ENCODE results near the gene NFE2. TPM values are rescaled to one million over a fixed set of nuclear protein-coding genes. Genes with fewer than 3 reads are reported as not detected.

The NFE2 gene
- polyA plus RNA-seq, 1 donor (not counting 4 experiments of a cell fraction or from before 2014, with no cell fraction given): 0.25 TPM

- Histone ChIP-seq H2AFZ (ENCODE audit: control insufficient read depth, low read length) (peak within 1 kb of the TSS; percentile 98), H3K36me3 (ENCODE audit: control insufficient read depth in 2 of 2, extremely low read depth in 1 of 2, insufficient read depth in 2 of 2, low read length in 2 of 2) (peaks cover 8 to 37% of the 10 kb centered on the region in 2 experiments), H3K9me3 (ENCODE audit: control insufficient read depth, low read depth, low read length) (no peaks in the 10 kb centered on the region), H3K79me2 (ENCODE audit: control insufficient read depth, insufficient read depth, low read length) (peaks cover 77% of the 10 kb centered on the region), H3K4me1 (ENCODE audit: control insufficient read depth, extremely low read depth, insufficient read depth, low read length) (peaks cover 37% of the 10 kb centered on the region), H3K4me2 (ENCODE audit: control insufficient read depth, extremely low read depth, insufficient read depth, low read depth, low read length) (peak within 1 kb of the TSS; percentile 98), H3K27me3 (ENCODE audit: control insufficient read depth, extremely low read depth, insufficient read depth, low read length) (no peaks in the 10 kb centered on the region), H3K4me3 (ENCODE audit: control insufficient read depth in 2 of 3, extremely low read depth in 1 of 3, insufficient read depth in 2 of 3, low read depth in 1 of 3, low read length in 3 of 3) (peak within 1 kb of the TSS; percentile 71 to 98 (median 92)), H3K9ac (ENCODE audit: control insufficient read depth, extremely low read depth, insufficient read depth, low read length) (peak within 1 kb of the TSS; percentile 100), H4K20me1 (ENCODE audit: control insufficient read depth, extremely low read depth, insufficient read depth, low read length) (peaks cover 26% of the 10 kb centered on the region), H3K27ac (ENCODE audit: control insufficient read depth, insufficient read depth, low read length) (peak within 1 kb of the TSS; percentile 100), H3K9me1 (ENCODE audit: control insufficient read depth, extremely low read depth, insufficient read depth, low read length) (no peaks in the 10 kb centered on the region)
- FAIRE-seq: peak; percentile 84
- peak; percentile 99 for DNase-seq (ENCODE audit: low read depth, low spot score)
- no peak for TF ChIP-seq EZH2 (IDR thresholded peaks at IDR 0.05; ENCODE audit: low read length)
- TF ChIP-seq, protein P1, sequence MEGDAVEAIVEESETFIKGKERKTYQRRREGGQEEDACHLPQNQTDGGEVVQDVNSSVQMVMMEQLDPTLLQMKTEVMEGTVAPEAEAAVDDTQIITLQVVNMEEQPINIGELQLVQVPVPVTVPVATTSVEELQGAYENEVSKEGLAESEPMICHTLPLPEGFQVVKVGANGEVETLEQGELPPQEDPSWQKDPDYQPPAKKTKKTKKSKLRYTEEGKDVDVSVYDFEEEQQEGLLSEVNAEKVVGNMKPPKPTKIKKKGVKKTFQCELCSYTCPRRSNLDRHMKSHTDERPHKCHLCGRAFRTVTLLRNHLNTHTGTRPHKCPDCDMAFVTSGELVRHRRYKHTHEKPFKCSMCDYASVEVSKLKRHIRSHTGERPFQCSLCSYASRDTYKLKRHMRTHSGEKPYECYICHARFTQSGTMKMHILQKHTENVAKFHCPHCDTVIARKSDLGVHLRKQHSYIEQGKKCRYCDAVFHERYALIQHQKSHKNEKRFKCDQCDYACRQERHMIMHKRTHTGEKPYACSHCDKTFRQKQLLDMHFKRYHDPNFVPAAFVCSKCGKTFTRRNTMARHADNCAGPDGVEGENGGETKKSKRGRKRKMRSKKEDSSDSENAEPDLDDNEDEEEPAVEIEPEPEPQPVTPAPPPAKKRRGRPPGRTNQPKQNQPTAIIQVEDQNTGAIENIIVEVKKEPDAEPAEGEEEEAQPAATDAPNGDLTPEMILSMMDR (optimal IDR thresholded peaks at IDR 0.05 in 1 of 3, IDR thresholded peaks at IDR 0.05 in 1 of 3, conservative IDR thresholded peaks at IDR 0.05 in 1 of 3; ENCODE audit: extremely low read depth in 1 of 3, insufficient read depth in 2 of 3, low read length in 3 of 3): no peak
- dilution Hi-C loops (cut with MboI; ENCODE audit: extremely low pct_ligation_motif_present, low sequenced_read_pairs): no loop called here
These were observed 20.2 kb downstream of the NFE2 start, which contains the start of gene HNRNPA1 for GRCh38 chr12:54280468-54281260. TSS of gene HNRNPA1 (plus strand) at chr12:54280726. CDS start at chr12:54280808, 82 bp downstream.

DNA sequence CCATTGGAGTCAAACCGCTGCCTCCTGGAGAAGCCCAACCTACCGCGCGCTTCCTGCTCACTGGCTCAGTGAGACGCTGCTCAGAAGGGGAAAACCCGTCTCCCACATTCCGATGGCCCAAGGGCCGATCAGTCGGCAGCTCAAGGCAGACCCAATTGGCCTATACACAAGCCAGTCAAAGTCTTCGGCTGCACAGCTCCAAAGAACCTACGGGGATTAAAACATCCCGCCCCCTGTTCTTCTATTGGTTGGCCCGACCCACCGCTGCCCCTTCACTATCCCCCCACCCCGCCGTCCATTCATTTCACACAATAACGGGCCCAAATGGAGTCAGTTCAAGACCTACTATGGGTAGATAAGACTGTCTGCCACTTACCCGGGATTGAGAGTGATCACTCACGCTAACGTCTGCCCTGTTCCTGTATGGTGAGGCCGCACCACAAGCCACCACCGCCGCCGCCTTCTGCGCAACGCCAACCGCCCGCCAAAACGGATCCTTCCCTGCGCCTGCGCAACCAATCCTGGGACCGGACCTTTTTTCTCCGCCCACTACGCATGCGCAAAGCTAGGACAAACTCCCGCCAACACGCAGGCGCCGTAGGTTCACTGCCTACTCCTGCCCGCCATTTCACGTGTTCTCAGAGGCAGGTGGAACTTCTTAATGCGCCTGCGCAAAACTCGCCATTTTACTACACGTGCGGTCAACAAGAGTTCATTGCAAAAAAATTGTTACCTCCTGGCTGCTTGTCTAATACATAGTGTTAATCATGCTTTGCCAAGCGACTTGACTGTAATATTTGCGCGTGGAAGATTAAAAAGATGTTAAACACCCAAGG is 21.0 kb downstream of the NFE2 start, which contains the start of gene CBX5:
Gene CBX5 (minus strand): TSS at position 491 of the 836 bp plus-strand sequence. CDS start 22,472 bp downstream, outside the sequence.
- peaks cover 30% of the 10 kb centered on the region for H3K4me1 ChIP-seq (ENCODE audit: control insufficient read depth, extremely low read depth, insufficient read depth, low read length)
- H3K79me2 ChIP-seq (ENCODE audit: control insufficient read depth, insufficient read depth, low read length): peaks cover 84% of the 10 kb centered on the region
- dilution Hi-C loops (cut with MboI; ENCODE audit: extremely low pct_ligation_motif_present, low sequenced_read_pairs): no loop called here
- no peaks in the 10 kb centered on the region for H3K9me3 ChIP-seq (ENCODE audit: control insufficient read depth, low read depth, low read length)
- TF ChIP-seq EZH2 (IDR thresholded peaks at IDR 0.05; ENCODE audit: low read length): no peak
- TF ChIP-seq, protein P1 (optimal IDR thresholded peaks at IDR 0.05 in 1 of 3, IDR thresholded peaks at IDR 0.05 in 1 of 3, conservative IDR thresholded peaks at IDR 0.05 in 1 of 3; ENCODE audit: extremely low read depth in 1 of 3, insufficient read depth in 2 of 3, low read length in 3 of 3): no peak
- peak; percentile 99 for DNase-seq (ENCODE audit: low read depth, low spot score)
- H3K27me3 ChIP-seq (ENCODE audit: control insufficient read depth, extremely low read depth, insufficient read depth, low read length): no peaks in the 10 kb centered on the region
- H3K36me3 ChIP-seq (ENCODE audit: control insufficient read depth in 2 of 2, extremely low read depth in 1 of 2, insufficient read depth in 2 of 2, low read length in 2 of 2): peaks cover 8 to 33% of the 10 kb centered on the region in 2 experiments
- peak within 1 kb of the TSS; percentile 98 for H3K4me2 ChIP-seq (ENCODE audit: control insufficient read depth, extremely low read depth, insufficient read depth, low read depth, low read length)
- peak within 1 kb of the TSS; percentile 100 for H3K27ac ChIP-seq (ENCODE audit: control insufficient read depth, insufficient read depth, low read length)
- peak within 1 kb of the TSS; percentile 98 for H2AFZ ChIP-seq (ENCODE audit: control insufficient read depth, low read length)
- H3K9me1 ChIP-seq (ENCODE audit: control insufficient read depth, extremely low read depth, insufficient read depth, low read length): no peaks in the 10 kb centered on the region
- H3K9ac ChIP-seq (ENCODE audit: control insufficient read depth, extremely low read depth, insufficient read depth, low read length): peak within 1 kb of the TSS; percentile 100
- peak within 1 kb of the TSS; percentile 71 to 98 (median 92) for H3K4me3 ChIP-seq (ENCODE audit: control insufficient read depth in 2 of 3, extremely low read depth in 1 of 3, insufficient read depth in 2 of 3, low read depth in 1 of 3, low read length in 3 of 3)
- H4K20me1 ChIP-seq (ENCODE audit: control insufficient read depth, extremely low read depth, insufficient read depth, low read length): peaks cover 23% of the 10 kb centered on the region
- peak; percentile 43 for FAIRE-seq

All from keratinocyte (primary cell).